ENCODE measurements around the gene REX1BD.

Gene REX1BD

GRCh38 chr19:18603958-18604819, 15.6 kb downstream of the REX1BD start:
- DNase-seq = no peak

GRCh38 chr19:18604820-18605159, 16.2 kb downstream of the REX1BD start:
- no peak for DNase-seq

GRCh38 chr19:18605196-18605545, 16.6 kb downstream of the REX1BD start:
- DNase-seq = no peak

GRCh38 chr19:18605546-18606280, 17.1 kb downstream of the REX1BD start:
- no peak for DNase-seq

- DNase-seq = no peak
Observed at GRCh38 chr19:18606281-18607225, 18.0 kb downstream of the REX1BD start, which contains the start of gene CRLF1. TSS of gene CRLF1 (minus strand) at chr19:18606799. CDS start at chr19:18606656, 143 bp downstream.

GRCh38 chr19:18607226-18608101, 18.9 kb downstream of the REX1BD start:
- DNase-seq = no peak

GRCh38 chr19:18608102-18608804, 19.7 kb downstream of the REX1BD start:
- no peak for DNase-seq

GRCh38 chr19:18608805-18609716, 20.5 kb downstream of the REX1BD start:
- no peak for DNase-seq

- no peak for DNase-seq
Observed at GRCh38 chr19:18609717-18610051, 21.1 kb downstream of the REX1BD start.

GRCh38 chr19:18610245-18610555, 21.6 kb downstream of the REX1BD start:
- no peak for DNase-seq

GRCh38 chr19:18610556-18611326, 22.1 kb downstream of the REX1BD start:
- DNase-seq = no peak

- DNase-seq = no peak
Observed at GRCh38 chr19:18611327-18612050, 22.9 kb downstream of the REX1BD start.

- DNase-seq = no peak
Observed at GRCh38 chr19:18612051-18612771, 23.6 kb downstream of the REX1BD start.

- DNase-seq = peak; percentile 23 to 36
Observed at GRCh38 chr19:18612772-18613588, 24.4 kb downstream of the REX1BD start, which contains the start of gene TMEM59L. TSS of gene TMEM59L (plus strand) at chr19:18612870. CDS start at chr19:18612959, 89 bp downstream.

GRCh38 chr19:18613589-18614234, 25.1 kb downstream of the REX1BD start:
- no peak for DNase-seq

GRCh38 chr19:18616023-18616422, 27.4 kb downstream of the REX1BD start:
- no peak for DNase-seq

GRCh38 chr19:18617562-18617961, 29.0 kb downstream of the REX1BD start:
- DNase-seq = no peak
